Measurements from ENCODE around the gene ELF2.
"Not testable (repeated sequence)": the region's sequence is repeated elsewhere in the genome, so short reads cannot be mapped to it uniquely, and the experiment has no call there.

Gene ELF2

DNA sequence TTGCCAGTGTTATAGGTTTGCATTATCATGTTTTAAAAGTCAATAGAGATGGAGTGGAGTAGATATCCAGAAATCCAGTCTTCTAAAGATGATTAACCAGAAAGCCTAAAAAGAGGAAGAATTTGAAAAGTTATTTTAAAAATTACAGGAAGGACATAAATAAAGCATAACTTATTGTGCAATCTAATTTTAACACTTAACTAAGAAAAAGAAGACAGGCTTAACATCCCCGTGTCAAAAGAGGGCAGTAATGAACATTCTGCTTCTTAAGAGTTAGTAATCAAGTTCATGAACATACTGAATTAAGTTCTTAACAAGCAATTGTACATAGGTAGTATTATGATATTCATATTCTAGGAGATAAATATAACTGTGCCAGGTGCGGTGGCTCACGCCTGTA is 39.3 kb downstream of the ELF2 start:
- no peak for DNase-seq

DNA sequence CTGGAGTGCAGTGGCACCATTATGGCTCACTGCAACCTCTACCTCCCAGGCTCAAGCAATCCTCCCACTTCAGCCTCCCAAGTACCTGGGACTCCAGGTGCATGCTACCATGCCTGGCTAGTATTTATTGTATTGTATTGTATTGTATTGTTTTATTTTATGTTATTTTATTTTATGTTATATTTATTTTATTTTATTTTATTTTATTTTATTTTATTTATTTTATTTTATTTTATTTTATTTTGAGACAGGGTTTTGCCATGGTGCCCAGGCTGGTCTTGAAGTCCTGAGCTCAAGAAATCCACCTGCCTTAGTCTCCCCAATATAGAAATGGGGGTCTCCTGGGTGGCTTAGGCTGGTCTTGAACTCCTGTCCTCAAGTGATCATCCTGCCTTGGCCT is 42.6 kb downstream of the ELF2 start:
- DNase-seq = no peak

GRCh38 chr4:139131209-139131870 is 45.7 kb downstream of the ELF2 start:
- DNase-seq = no peak

DNA sequence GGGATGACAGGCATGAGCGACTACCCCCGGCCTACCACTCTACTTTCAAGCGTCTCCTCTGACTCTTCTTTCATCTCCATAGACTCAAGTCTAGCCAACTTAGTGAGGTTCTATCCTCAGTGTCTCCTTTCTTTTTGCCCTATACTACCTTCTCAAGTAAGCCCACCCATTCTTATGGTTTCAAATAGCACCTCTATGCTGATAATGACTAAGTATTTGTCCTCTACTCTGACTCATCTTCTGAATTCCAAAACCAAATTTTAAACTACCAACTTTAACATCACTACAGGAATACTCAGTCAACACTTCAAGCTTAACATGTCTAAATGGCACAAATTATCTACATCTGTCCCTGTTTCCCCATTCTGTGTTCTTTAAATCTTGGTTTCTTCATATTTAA is 47.8 kb downstream of the ELF2 start:
- no peak for DNase-seq

- DNase-seq = no peak
Observed at GRCh38 chr4:139126898-139127297, 50.1 kb downstream of the ELF2 start.

GRCh38 chr4:139123910-139124309 is 53.1 kb downstream of the ELF2 start:
- DNase-seq = no peak

DNA sequence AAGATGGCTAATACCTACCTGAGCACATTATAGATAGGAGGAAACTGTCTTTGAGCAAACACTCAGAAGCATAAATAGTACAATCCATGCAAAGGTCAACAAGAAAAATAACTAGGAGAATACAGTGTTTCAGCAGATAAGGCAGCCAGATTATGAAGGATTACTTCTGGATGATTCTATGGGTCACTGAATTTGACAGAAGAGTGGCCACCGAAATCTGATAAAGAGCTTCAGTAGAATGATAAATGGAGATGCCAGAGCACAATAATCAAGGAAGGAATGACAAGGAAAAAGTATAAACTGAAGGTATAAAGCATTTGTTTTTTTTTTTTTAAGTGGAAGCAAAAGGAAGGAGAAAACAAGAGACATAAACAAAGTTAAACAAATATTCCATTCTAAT is 58.7 kb downstream of the ELF2 start:
- no peak for DNase-seq

GRCh38 chr4:139115226-139115625 is 61.8 kb downstream of the ELF2 start:
- DNase-seq = no peak

DNA sequence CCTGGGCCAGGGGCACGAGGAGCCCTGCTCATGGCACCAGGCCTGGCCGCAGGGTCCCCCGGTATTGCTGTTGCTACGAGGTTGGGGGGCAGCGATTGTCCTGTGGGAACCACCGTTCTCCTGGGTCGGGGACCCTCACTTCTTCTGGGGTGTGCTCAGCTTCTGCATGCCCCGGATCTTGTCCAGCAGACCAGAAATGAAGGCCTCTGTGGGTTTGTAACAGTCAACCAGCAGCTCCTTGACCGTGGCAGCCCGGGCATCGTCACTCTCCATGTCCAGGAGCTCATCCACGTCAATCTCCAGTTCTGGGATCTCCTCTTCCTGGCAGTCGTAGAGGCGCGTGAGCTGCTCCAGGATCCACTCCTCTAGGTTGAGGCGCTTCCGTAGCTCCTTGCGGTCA is 62.2 kb downstream of the ELF2 start:
- DNase-seq = not testable (repeated sequence)

DNA sequence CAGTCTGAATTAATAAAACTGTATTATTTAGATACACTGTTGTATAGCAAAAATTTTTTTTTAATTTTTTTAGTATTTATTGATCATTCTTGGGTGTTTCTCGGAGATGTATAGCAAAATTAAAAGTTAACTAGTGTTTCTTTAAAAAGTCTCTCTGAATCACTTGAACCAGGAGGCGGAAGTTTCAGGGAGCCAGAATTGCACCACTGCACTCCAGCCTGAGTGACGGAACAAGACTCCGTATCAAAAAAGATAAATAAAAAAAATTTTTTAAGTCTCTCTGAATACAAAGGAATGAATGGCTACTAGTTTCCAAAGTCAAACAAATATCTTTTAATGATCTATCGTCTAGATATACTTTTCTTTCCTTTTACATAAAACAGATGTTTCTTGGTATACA is 64.4 kb downstream of the ELF2 start:
- no peak for DNase-seq

GRCh38 chr4:139108567-139109128 is 68.4 kb downstream of the ELF2 start:
- DNase-seq = no peak

DNA sequence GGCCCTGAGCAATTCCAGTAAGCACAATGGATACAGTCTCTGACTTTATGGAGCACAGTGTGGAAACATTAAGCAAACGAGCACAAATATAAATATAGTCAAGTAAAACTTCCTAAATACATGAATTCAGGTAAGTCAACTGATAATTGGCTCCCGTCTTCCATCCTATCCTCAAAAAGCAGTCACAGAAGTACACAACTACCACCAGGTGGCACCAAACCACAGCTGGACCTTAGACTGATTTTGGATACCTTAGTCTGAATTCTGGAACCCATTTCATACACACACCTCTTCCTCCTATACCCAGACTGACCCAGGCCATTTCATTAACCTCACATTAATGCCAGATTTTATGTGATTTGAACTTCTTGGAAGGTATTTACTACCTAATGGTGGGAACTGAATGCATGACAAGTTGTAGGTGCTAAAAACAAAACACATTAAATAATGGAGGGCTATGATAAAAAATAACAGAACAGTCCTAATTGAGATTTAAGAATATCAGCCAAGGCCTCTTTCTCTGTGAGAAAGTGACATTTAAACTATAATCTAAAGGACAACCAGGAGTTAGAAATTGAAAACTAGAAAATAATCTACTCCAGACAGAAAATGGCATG is 77.5 kb downstream of the ELF2 start:
- peak; percentile 77 for DNase-seq

DNA sequence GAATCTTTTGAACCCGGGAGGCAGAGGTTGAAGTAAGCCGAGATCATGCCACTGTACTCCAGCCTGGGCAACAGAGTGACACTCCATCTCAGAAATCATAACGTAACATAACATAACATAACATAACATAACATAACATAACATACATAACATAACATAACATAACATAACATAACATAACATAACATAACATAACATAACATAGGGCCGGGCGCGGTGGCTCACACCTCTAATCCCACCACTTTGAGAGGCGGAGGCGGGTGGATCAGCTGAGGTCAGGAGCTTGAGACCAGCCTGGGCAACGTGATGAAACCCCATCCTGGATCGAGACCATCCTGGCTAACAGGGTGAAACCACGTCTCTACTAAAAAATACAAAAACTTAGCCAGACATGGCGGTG is 84.7 kb downstream of the ELF2 start:
- DNase-seq = no peak

DNA sequence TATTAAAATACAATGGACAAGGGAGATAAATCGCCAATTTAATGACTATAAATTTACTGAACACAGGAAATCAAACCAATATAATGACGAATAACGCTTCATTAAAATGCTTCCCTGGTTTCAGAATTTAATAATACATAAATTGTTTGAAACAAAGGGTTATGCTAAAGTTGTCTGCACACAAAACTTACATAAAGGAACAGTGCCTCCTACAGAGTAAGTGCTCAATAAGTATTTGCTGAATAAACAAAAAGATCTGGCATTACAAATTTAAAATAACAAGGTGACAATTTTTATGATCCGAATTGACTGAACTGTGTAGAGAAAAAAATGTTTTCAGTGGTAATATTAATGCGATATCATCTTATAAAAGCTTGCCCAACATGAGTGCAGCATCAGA is 91.9 kb downstream of the ELF2 start:
- DNase-seq = no peak

DNA sequence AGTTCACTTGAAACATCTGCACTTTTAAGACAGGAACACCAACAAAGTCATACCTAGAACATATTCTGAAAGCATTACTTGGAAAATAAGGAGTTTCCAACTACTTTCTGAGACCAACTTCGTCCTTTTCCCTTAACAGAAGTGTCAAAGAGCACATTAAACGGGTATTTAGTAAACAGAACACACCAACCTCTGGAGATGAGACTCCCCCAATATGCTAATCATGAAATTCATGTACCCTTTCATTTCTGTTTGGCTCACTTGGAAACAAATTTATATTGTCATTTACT is 92.3 kb downstream of the ELF2 start:
- no peak for DNase-seq

- DNase-seq = peak; percentile 86
Observed at GRCh38 chr4:139083956-139084803, 92.8 kb downstream of the ELF2 start.

- DNase-seq = peak; percentile 60
Observed at GRCh38 chr4:139083607-139083955, 93.4 kb downstream of the ELF2 start.

DNA sequence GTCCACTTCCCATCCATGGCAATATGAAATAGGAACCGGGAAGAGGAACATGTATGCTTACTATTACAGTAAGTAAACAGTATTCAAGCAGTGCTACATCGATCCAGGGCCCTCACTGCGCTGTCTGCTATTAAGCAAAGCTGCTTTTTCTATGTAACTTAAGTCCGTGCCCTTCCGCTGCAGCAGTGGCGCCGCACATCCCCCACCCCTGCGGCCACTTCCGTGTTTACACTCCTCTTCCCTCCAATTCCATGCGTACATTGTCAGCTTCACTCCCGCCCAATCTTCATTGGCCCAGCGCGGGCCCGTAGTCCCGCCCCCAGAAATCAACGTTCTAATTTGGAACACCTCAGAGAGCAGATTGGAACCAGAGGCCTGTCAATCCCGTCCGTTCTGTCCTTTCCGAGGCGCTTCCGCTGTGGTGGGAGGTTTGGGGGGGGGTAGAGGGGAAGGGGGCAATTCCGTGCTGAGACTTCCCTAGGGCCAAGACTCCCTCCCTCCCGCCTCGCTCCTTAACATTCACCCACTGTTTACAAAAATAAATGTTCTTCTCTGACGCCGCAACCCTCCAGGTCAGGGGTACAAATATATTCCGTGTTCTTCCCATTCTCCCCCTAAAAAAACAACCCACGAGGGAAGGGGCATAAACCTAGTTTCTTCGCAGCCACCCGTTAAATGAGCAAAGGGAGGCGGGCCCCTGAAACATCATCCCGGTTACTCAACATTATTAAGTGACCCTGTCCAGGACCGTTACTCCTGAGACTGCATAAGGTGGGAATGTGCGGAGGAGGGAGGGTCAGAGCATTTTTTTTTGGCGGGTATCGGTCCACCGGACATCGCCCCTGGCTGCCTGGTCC is 94.0 kb downstream of the ELF2 start:
- DNase-seq = peak; percentile 97

DNA sequence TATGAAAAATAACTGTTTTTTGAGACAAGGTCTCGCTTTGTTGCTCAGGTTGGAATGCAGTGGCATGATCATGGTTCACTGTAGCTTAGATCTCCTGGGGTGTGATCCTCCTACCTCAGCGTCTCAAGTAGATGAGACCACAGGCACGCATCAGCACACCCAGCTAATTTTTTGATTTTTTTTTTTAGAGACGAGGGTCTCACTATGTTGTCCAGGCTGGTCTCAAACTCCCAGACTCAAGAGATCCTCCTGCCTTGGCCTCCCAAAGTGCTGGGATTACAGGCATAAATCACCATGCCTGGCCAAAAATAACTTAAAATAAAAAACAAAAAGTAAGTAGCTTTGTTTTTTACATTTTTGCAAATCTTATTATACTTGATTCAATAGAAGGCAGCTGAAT is 98.1 kb downstream of the ELF2 start:
- no peak for DNase-seq

DNA sequence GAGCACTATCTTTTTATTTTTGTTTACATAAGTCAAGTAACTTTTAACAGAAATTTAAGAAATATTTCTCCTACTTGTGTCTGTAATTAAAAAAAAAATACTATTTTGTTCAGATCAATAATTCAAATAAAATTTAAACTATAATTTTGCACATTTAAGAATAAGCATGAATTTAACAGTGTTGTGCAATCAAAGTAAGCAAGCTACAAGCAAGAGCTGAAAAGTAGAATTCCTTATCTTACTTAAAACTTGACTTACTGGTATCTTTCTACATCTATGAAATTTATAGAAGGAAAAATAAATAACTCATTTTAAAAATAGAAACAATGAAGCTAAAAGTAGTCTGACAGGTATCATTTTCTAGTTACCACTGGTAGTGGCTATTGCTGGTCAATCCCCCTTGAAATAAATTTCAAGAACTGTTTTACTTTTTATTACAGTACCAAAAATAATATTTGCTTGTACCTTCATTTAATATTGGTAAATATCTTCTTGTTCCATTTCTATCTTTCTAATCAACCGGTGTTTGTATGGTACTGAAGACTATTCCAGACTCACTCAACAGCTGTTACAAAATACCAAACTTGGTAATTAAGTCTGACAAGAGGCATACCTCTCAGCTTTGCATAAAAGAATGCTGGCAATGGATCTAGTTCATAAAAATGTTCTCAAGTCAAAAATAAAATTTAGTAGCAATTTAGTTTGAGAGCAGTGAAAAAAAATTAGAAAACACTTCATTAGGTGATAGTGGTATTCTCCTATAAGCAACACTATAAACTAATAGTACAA is 99.3 kb downstream of the ELF2 start:
- no peak for DNase-seq

GRCh38 chr4:139076016-139076744 is 100.8 kb downstream of the ELF2 start:
- no peak for DNase-seq

GRCh38 chr4:139060591-139060990 is 116.4 kb downstream of the ELF2 start:
- no peak for DNase-seq

Data from activated CD4-positive, alpha-beta T cell treated with anti-CD3 and anti-CD28 coated beads, Interleukin-2, amount 50 U/mL, for 16 hours (primary cell).